Posterior vena cava (tissue), 2 donors: ENCODE measurements around the gene ST7. TPM values are rescaled to one million over a fixed set of nuclear protein-coding genes. Genes with fewer than 3 reads are reported as not detected.

Experiments
- DNase-seq: peaks from one replicate; pipeline ENCODE4 v3.0.0-alpha.2; 2020; ENCODE audit warnings: low spot score
- intact Hi-C, 2 donors: fragments of 100-400 bp; cut with DNase I; formaldehyde crosslinking; loops; one replicate each; pipeline versions ENCODE4 v1.14.1 to v1.14.2; 2022 to 2023
- total RNA-seq, 2 donors: library from RNA; stranded (reverse); fragmentation: NEBNext Ultra II Directional; extraction: Animal tissue kit (Norgen Biotek cat#: 25700); gene quantifications; one replicate each; pipeline ENCODE4 v1.2.1, GENCODE V29; 2021
- donor health status: DM: yes; HTN: yes; CAD: no.
- donor health status: DM: yes; HTN: yes; CAD: no.

The ST7 gene
- total RNA-seq, 2 donors from 2014 or later, result 14.9 to 16.2 TPM

DNA sequence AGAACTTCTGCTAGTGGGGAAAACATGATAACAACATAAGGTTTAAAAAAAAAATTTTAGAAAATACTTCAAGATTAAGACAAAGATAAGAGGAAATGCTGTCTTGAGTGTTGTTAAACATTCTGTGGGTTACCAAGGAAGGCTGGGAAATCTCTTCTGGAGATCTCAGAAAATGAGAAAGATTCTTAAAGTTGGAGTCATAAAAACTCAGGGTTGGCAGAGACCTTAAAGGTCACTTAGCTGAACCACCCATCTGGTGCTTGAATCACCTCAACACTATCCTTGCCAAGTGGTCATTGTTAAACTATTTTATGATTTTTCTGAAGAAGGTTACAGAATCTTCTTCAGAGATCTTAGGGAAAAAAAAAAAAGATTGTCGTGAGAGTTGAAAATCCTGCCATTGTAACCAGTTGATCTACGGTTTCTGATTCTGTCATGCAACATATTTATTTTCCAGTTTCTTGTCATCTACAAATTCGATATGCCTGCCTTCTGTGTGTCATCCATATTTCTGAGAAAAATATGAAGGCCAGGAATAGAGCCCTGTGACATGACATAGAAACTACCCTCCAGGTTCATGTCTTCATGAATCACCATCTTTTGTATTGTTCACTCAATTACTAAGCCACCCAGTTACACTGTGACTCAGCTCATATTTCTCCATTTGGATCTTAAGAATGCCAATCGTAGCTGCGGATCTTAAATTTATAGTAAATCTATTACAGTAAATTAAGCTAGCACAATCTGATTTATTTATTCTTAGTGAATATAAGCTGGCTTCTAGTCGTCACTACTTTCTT lies 179.2 kb downstream of the ST7 start:
- DNase-seq, result no peak
- intact Hi-C loops, result no loop called here

DNA sequence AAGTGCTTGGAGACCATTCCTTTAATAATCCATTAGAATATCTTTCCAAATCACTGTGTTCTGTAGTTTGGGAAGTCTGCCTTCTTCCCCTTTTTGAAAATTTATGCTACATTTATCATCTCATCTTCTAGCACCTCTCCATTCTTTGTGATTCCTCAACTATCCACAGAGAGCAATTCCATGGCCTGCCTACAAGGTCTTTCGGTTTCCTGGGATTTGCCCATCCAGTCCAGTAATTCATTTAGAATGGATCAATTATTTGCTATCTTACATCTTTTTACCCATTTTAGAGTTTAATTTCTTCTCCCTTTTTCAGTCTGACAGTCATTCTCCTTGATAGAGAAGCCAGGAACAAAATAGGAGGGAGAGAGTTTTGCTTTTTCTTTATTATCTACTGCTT lies 179.8 kb downstream of the ST7 start:
- intact Hi-C loops, result no loop called here
- no peak for DNase-seq

DNA sequence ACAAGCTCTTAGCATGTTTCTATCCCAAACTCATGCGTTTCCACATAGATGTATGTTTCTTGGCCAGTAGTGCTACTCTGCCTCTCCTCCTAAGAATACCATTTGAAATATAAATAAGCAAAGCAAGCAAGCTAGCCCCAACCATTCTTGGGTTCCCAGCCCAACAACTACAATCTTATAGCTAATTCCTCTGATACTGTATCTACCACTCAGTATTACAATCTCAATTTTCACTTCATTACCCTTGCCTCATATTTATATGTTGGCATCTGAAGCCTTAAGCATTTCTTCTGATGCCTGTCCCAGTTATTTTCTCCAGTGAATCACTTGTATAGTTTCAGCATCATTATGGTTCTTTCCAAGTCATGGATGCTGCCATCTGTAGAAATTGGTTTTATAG lies 181.1 kb downstream of the ST7 start:
- intact Hi-C loops, result no loop called here
- no peak for DNase-seq

DNA sequence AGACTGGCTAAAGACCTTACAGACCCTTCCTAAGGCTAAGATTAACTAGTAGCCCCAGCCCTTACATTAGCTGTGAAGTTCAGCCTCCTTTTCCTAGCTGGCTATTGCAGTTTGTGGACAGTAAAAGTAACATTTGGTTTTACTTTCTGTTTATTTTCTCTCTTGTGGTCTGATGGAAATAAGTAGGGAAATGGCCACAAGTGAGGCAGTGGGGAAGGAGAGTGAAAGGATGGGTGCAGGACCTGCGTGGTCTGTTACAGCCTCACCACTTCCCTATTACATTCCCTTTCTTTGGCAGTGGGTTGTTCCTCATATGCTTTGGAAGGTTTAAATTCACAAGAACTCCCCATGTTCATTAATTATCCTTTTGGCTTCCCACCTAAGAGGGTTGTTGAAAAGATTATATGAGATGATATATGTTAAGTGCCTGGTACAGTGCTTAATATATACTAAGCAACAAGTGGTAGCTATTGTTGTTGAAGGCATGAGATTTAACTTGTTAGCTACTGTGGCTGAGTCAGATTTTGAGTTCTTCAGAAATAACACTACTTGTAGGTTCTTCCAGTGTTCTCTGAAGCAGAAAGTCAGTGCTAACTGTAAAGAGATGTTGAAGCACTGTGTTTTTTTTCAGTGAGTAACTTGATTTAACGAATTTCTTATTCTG lies 181.7 kb downstream of the ST7 start:
- no peak for DNase-seq
- intact Hi-C loops, result no loop called here

DNA sequence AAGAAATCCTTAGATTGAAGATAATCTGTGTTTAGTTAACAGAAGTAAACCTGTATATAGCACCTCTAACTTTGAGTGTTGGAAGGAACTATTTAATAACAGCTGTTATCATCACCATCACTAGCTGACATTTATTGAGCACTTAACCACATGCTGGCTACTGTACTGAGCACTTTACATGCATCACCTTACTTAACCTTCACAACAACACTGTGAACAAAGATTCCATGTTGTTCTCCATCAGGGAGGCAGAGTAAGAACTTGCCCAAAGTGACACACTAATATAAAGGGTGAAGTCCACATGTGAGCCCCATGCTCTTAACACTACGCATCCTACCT lies 182.2 kb downstream of the ST7 start:
- intact Hi-C loops, result no loop called here
- no peak for DNase-seq

DNA sequence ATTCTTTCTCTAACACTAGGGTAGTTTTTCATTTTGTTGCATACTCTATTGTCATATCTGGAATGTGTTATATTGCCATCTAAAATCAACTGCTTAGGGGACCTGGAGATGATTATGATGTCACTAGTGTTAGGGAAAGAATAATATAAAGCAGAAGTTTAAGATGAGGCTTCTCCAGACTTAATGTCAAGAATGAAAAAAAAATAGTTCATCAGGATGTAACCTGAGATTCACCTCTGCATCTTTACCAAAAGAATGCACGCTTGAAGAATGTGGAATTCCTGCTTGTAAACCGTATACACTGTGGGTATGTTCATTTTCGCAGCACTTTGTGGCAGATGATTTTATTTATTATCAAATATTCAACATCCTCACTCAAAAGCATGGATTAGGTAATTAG lies 184.6 kb downstream of the ST7 start:
- intact Hi-C loops, result no loop called here
- no peak for DNase-seq

DNA sequence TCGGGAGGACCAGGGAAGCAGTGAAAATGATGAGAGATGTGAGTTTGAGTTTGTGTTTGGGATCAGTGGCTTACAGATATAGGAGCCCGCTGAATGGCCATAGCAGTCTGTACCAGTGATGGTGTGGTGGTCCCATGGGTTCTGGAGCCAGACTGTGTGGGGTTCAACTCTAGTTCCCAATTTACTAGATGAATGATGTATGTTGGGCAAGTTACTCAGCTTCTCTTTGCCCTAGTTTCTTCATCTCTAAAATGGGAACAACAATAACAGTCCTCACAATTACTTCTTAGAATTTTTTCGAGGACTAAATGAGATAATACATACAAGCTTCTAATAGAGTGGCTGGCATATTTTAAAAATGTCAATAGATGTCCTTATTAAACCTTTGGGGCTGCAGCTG lies 185.2 kb downstream of the ST7 start:
- intact Hi-C loops, result no loop called here
- DNase-seq, result no peak

DNA sequence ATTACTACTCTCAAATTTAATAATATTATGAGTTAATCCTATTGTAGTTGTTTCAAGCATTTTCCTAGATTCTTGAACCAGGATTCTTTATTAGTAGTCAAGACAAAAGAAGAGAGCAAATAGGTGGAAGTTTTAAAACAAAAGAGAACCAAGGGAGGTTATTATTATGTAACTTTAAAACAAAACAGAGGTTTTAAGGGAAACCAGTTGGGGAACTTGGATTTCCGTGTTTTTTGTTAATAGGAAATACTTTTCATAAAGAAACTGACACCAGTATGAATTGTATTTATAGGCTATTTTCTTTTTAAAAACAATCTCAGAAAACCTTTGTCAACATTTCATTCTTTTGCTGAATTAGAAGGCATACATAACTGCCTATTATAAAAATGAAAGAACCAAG lies 185.7 kb downstream of the ST7 start:
- intact Hi-C loops, result no loop called here
- no peak for DNase-seq

DNA sequence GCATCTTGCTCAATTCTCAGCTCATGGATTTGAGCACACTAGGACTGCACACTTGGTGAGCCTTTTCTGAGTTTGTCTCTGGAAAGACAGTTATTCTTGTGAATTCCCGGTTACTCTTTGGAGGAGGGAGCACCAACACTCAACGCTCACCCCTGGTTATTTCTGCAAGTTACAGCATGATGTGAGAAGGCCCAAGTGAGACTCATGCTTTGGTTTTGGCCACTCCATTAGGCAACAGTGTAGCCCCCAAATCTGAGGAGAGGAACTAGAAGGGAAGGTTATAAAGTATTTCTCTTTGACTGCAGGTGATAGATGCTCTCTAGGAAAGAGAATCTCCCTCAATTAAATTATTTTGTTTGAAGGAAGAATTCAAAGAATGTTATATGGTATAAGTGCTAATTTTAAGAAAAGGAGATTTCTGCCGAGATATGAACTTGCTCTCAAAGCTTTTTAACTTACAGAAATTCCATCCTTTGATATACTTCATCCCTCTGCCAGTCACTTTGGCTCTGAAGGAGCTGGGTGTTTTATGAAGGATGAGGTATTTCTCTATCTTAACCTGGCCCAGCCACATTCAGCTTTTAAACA lies 186.2 kb downstream of the ST7 start:
- DNase-seq, result no peak
- intact Hi-C loops, result no loop called here

DNA sequence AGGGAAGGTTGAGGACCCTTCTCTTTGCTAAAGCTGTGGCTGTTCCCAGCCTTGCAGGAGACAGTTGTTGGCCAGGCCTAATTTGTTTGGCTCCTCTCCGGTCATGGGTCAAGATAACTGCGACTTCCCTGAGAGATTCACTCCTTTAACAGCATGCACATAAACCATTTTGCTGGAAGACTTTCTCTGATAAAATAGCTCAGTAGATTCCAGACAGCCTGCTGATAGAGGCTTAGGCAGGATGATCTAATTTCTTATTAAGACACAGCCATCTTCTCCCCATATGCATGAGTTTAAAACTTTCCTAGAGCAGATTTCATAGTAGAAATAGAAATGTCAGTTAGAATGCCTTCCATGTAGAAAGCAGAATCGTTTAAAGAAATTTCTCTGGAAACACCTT lies 187.6 kb downstream of the ST7 start:
- no peak for DNase-seq
- intact Hi-C loops, result no loop called here

DNA sequence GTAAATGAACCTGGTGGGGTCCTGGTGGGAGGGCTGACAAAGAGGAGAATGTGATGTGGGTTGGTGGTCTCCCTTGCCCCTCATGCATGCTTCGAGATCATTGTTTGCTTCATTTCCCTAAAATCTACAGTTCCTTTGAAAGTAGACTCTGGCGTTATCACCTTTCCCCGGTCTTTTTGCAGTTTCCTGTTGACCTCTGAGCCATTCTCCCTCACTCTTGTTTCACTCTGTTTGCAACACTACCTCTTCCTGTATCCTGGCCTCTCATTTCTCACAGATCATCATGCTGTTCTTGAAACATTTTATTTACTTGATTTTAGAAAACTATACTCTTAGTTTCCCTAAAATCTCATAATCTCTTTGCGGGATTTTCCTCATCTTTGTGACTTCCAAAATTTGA lies 189.8 kb downstream of the ST7 start:
- intact Hi-C loops, result no loop called here
- no peak for DNase-seq

DNA sequence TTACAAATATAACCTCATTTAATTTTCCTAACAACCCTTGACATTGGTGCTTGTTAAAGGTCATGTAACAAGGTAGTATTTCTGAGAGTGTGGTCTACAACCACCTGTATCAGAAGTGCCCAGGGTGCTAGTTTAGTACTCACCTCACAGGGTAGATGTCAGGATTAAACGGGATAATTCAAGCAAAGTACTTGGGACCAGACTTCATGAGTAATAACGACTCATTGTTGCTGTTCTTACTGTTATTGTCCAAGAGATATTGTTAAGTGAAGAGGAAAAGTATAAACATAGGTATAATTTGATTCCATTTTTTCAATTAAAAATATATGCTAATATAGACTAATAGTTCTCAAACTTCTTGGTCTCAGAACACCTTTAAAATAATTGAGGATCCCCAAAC lies 190.3 kb downstream of the ST7 start:
- no peak for DNase-seq
- intact Hi-C loops, result no loop called here

DNA sequence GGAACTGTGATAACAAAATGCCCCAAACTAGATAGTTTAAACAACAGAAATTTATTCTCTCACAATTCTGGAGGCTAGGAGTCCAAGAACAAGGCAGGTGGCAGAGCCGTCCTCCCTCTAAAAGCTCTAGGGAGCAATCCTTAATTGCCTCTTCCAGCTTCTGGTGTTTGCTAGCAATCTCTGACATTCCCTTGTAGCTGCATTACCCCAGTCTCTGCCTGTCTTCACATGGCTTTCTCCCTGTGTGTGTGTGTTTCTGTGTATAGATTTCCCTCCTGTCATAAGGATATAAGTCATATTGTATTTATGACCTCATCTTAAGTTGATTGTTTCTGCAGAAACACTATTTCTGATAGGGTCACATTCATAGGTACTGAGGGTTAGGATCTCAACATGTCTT lies 192.0 kb downstream of the ST7 start:
- intact Hi-C loops, result no loop called here
- DNase-seq, result no peak

DNA sequence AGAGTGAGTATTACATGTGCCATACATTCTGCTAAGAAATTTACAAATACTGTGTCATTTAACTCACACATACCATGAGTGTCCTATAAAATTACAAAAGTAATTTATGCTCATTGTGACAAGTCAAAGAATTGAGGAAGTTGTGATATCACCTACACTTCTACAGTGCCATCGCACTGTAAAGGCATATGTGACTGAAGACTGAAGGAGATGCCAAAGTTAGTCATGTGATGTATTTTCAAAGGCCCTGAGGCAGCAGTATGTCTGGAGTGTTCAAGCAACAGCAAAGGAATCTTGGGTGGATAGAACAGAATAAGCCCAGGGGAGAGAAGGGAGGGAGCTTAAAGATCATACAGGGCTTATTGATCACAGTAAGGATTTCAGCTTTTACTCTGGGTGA lies 192.8 kb downstream of the ST7 start:
- no peak for DNase-seq
- intact Hi-C loops, result no loop called here

DNA sequence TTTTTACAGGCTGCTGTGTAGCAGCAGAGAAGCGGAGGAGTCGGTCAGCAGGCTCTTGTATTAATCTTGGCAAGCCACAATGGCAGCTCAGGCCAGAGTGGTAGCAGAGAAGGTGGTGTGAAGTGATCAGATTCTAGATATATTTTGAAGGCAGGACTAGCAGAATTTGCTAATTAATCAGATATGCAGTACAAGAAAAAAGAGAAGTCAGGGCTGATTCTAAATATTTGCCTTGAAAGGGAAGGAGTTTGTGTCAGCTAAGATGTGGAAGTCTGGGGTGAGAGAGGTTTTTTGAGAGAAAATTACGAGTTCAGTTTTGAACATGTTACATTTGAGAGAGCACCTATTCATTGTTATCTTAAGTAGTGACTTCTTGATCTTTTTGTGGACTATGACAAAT lies 193.2 kb downstream of the ST7 start:
- intact Hi-C loops, result no loop called here
- DNase-seq, result no peak

DNA sequence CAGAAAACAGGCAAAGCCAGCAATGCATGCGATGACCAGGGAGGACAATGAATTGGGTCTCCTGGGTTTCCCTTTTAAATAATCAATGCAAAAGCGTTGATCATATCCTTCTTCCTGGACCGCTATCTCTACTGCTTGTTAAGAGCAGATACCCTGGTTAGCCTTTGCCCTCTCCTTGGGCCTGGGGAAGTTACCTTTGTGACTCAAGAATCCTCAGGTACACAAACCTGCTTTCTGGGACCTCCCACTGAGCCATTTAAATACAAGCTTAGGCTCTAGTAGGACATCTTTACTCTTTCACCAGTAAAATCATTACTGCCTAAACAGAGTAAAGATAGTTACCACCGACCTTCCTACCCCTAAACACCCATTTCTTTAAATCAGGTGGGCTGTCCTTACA lies 195.7 kb downstream of the ST7 start:
- DNase-seq, result no peak
- intact Hi-C loops, result no loop called here

DNA sequence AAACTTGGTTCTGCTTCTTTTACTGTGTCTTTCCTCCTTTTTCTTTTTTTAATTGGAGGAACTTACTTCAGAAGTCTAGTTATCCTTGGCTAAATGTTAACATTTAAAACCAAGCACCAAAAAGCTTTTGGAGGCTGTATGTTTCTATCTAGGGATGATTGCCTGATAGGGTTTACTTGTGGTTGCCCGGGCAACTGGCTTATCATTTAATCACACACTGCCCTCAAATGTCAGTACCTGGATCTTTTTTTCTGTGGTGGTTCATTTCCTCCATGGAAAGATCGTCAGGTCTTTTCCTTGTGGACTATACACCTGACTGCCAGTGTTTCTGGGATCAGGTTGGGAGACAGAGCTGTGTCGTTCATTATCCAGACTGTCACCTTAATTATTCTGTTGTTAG lies 196.4 kb downstream of the ST7 start:
- DNase-seq, result no peak
- intact Hi-C loops, result no loop called here

DNA sequence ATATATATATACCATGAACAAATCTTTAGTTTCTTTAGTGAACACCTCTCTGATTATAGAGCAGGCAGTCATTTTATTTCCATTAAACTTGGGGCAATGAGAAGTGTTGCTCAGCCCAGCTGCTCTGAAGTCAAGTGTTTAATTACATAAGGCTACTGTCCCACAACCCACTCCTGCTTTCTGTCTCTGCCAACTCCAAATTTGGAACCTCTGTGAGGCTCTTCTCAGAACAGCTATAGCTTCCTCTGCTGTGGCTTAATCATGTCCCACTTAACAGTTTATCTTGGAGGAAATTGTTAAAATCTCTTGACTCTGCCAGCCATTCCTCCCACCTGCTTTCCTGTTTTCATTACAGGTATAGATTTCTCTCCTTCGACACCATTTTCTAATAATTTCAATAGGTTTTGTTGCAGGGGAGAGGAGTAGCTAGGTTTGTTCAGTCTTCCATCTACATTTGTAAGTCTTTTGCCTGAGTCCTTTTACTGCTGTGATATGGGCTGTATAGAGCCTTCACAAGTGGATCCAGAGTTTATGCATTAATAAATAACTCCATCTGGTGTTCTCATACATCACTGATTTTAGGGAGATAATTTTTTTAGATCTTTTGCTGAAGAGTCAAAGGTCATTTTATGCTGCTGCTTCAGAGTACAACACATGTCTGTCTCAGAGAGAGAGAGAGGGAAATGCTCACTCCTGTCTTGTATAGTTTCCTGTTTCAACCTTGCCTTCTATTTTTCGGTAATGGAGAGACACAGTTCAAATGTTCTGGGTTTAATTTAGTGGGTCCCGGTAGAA lies 199.1 kb downstream of the ST7 start:
- intact Hi-C loops, result no loop called here
- DNase-seq, result no peak

DNA sequence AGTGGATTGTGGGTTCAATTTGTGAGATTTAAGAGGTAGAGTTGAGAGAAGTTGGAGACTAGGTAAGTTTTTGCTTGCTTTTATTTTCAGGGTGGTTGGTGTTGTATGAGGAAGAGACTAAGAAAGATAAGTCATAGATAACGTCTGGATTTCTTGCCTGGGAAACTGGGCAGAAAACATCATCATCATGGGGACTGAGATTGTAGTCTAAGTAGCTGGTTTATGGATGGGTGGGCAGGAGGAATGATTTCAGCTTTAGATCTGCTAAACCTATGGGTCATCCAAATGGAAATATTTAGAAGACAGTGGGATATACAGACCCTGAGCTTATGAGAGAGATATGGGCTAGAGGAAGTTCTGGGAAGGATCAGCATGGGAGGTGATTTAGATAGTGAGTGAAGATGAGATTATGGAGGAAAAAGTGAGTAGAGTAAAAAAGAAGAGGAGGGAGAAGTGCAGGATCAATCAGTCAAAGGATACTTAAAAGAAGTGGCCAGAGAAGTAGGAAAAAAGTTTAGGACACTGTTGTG lies 199.8 kb downstream of the ST7 start:
- DNase-seq, result no peak
- intact Hi-C loops, result no loop called here

DNA sequence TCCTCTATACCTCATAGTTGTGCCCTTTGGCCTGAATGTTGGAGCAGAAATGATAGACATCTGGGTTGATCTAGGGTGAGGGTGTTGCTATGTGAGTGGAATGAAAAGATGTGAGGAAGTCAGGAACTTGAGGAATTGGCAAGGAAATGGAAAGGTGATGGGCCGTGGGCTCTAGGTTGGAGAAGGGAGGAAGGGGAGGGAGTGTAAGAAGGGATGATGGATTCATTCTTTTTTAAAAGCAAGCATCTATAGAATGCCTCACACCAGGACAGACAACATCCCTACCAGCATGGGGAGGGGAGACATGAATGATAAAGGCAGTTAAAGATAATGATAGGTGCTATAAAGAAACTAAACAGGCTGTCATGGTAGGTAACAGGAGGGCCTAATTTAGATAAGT lies 201.4 kb downstream of the ST7 start:
- intact Hi-C loops, result no loop called here
- no peak for DNase-seq
